DND-41 (cell line): ENCODE measurements around the gene EMILIN2.

Experiments
- EZH2 ChIP-seq: IDR thresholded peaks from 3 replicates; pipeline ENCODE4 v1.6.1; 2012; ENCODE audit warnings: borderline replicate concordance, low read depth, mild to moderate bottlenecking, moderate library complexity, low read length, inconsistent platforms; ENCODE audit not compliant: severe bottlenecking
- TF ChIP-seq, protein P1 (sequence below): IDR thresholded peaks from 2 replicates; pipeline ENCODE4 v1.5.1; 2012; ENCODE audit warnings: borderline replicate concordance, low read length, moderate library complexity, mild to moderate bottlenecking; ENCODE audit not compliant: poor library complexity, severe bottlenecking; ENCODE audit errors: extremely low read depth

DNA sequence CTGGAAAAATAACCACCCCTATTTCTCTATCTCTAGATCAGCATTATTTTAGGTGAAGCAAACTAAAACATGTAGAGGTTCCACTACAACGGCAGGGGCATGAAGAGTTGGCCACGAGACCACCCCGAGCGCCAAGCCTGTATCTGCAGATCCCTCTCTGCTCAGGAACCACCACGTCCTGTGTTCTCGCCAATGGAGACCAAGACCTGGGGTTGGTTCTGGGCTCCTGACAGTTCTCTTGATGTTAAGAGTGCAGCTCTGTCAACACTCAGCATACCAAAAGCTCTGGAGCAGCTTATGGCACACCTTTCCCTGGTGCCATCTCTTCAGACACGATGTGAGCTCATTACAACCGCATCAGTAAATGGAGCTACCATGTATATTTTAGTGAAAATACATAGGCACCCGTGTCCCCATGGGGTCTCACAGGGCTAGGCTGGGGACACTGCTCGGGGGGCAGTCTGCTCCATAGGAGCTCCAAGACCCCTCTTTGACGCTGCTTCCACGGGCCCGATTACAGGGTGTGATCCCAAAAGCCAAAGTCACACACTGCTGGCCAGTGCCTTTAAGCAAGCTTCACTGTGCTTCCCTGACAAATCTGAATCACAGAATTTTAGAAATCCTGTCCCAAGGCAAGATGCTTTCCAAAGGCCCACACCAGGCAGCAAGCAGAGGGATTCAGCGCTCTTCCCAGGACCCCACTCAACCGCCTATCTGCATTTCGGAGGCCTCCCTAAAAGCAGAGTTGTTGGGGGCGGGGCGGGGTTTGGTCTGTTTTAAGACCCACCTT is 72.2 kb downstream of the EMILIN2 start:
- TF ChIP-seq, protein P1, sequence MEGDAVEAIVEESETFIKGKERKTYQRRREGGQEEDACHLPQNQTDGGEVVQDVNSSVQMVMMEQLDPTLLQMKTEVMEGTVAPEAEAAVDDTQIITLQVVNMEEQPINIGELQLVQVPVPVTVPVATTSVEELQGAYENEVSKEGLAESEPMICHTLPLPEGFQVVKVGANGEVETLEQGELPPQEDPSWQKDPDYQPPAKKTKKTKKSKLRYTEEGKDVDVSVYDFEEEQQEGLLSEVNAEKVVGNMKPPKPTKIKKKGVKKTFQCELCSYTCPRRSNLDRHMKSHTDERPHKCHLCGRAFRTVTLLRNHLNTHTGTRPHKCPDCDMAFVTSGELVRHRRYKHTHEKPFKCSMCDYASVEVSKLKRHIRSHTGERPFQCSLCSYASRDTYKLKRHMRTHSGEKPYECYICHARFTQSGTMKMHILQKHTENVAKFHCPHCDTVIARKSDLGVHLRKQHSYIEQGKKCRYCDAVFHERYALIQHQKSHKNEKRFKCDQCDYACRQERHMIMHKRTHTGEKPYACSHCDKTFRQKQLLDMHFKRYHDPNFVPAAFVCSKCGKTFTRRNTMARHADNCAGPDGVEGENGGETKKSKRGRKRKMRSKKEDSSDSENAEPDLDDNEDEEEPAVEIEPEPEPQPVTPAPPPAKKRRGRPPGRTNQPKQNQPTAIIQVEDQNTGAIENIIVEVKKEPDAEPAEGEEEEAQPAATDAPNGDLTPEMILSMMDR: no peak
- TF ChIP-seq EZH2: no peak
